ENCODE results near the gene PTCD3. TPM values are rescaled to one million over a fixed set of nuclear protein-coding genes. Genes with fewer than 3 reads are reported as not detected.

PTCD3 gene
- 100 to 1,000 TPM in 3 of 4 donors, 10 to 100 TPM in 1; 98.8 to 173 (median 137) TPM for polyA plus RNA-seq (ENCODE audit: insufficient read length in 4 of 4)

- DNase-seq (ENCODE audit: low read depth in 4 of 4, low spot score in 2 of 4), result peak in 3 of 4 donors; percentile 90 to 93 (median 91)
Measured at GRCh38 chr2:86105969-86106945, at the start of gene PTCD3. Gene PTCD3 (plus strand): TSS chr2:86106235. CDS start chr2:86106248, 13 bp downstream.

GRCh38 chr2:86056590-86057331, 49.3 kb upstream of the PTCD3 start:
- no peak for DNase-seq (ENCODE audit: low read depth in 4 of 4, low spot score in 2 of 4)

GRCh38 chr2:86062043-86062442, 44.0 kb upstream of the PTCD3 start:
- no peak for DNase-seq (ENCODE audit: low read depth in 4 of 4, low spot score in 2 of 4)

GRCh38 chr2:86064006-86064405, 42.0 kb upstream of the PTCD3 start:
- no peak for DNase-seq (ENCODE audit: low read depth in 4 of 4, low spot score in 2 of 4)

- no peak for DNase-seq (ENCODE audit: low read depth in 4 of 4, low spot score in 2 of 4)
Measured at GRCh38 chr2:86065512-86065911, 40.5 kb upstream of the PTCD3 start.

- no peak for DNase-seq (ENCODE audit: low read depth in 4 of 4, low spot score in 2 of 4)
Measured at GRCh38 chr2:86066007-86066578, 39.9 kb upstream of the PTCD3 start.

- DNase-seq (ENCODE audit: low read depth in 4 of 4, low spot score in 2 of 4), result no peak
Measured at GRCh38 chr2:86066915-86067314, 39.1 kb upstream of the PTCD3 start.

- DNase-seq (ENCODE audit: low read depth in 4 of 4, low spot score in 2 of 4), result no peak
Measured at GRCh38 chr2:86068136-86068588, 37.9 kb upstream of the PTCD3 start.

- DNase-seq (ENCODE audit: low read depth in 4 of 4, low spot score in 2 of 4), result no peak
Measured at GRCh38 chr2:86068648-86069047, 37.4 kb upstream of the PTCD3 start.

- DNase-seq (ENCODE audit: low read depth in 4 of 4, low spot score in 2 of 4), result no peak
Measured at GRCh38 chr2:86069091-86069685, 36.8 kb upstream of the PTCD3 start.

- DNase-seq (ENCODE audit: low read depth in 4 of 4, low spot score in 2 of 4), result no peak
Measured at GRCh38 chr2:86069783-86070339, 36.2 kb upstream of the PTCD3 start.

GRCh38 chr2:86070868-86071267, 35.2 kb upstream of the PTCD3 start:
- DNase-seq (ENCODE audit: low read depth in 4 of 4, low spot score in 2 of 4), result no peak

GRCh38 chr2:86072271-86072858, 33.7 kb upstream of the PTCD3 start:
- DNase-seq (ENCODE audit: low read depth in 4 of 4, low spot score in 2 of 4), result no peak

- no peak for DNase-seq (ENCODE audit: low read depth in 4 of 4, low spot score in 2 of 4)
Measured at GRCh38 chr2:86073225-86073624, 32.8 kb upstream of the PTCD3 start.

- DNase-seq (ENCODE audit: low read depth in 4 of 4, low spot score in 2 of 4), result no peak
Measured at GRCh38 chr2:86074256-86074655, 31.8 kb upstream of the PTCD3 start.

GRCh38 chr2:86074811-86075210, 31.2 kb upstream of the PTCD3 start:
- DNase-seq (ENCODE audit: low read depth in 4 of 4, low spot score in 2 of 4), result no peak

- DNase-seq (ENCODE audit: low read depth in 4 of 4, low spot score in 2 of 4), result no peak
Measured at GRCh38 chr2:86075886-86076285, 30.1 kb upstream of the PTCD3 start.

GRCh38 chr2:86078774-86079545, 27.1 kb upstream of the PTCD3 start:
- no peak for DNase-seq (ENCODE audit: low read depth in 4 of 4, low spot score in 2 of 4)

Measured in left renal cortex interstitium (tissue), 4 donors.